CD14-positive monocyte (primary cell): ENCODE measurements around the gene GAPT. TPM values are rescaled to one million over a fixed set of nuclear protein-coding genes. Genes with fewer than 3 reads are reported as not detected.

Experiments
- DNase-seq, 3 donors: peaks; one replicate each; pipeline ENCODE4 v3.0.0-alpha.2; 2011 to 2022
- H2AFZ ChIP-seq: 2 replicates; pipeline ENCODE4 v1.6.0; 2012; ENCODE audit warnings: mild to moderate bottlenecking, low read depth, low read length, inconsistent platforms; ENCODE audit not compliant: insufficient read depth, poor library complexity, severe bottlenecking
- H3K27ac ChIP-seq, 2 donors: 1 replicate in 1 of 2; 2 replicates in 1 of 2; pipeline ENCODE4 v1.5.1; 2012 to 2013; ENCODE audit warnings: low read length in 2 of 2, control low read depth in 1 of 2, inconsistent platforms in 1 of 2, low read depth in 1 of 2, mild to moderate bottlenecking in 1 of 2
- H3K27me3 ChIP-seq, 2 donors: one replicate each; pipeline versions ENCODE4 v1.6.0 to v1.6.1; 2011 to 2013; ENCODE audit warnings: low read length in 2 of 2; ENCODE audit not compliant: control insufficient read depth in 2 of 2, insufficient read depth in 2 of 2
- H3K36me3 ChIP-seq, 2 donors: replicated peaks in 1 of 2; 1 replicate in 1 of 2; 2 replicates in 1 of 2; pipeline versions ENCODE4 v1.5.1 to v1.6.1; 2012 to 2013; ENCODE audit warnings: low read length in 2 of 2, control low read depth in 1 of 2, inconsistent platforms in 1 of 2, mild to moderate bottlenecking in 1 of 2; ENCODE audit not compliant: insufficient read depth in 2 of 2, control insufficient read depth in 1 of 2
- H3K4me1 ChIP-seq, 2 donors: 1 replicate in 1 of 2; 2 replicates in 1 of 2; pipeline versions ENCODE4 v1.5.1 to v1.6.1; 2012 to 2013; ENCODE audit warnings: low read length in 2 of 2, control low read depth in 1 of 2, inconsistent platforms in 1 of 2, mild to moderate bottlenecking in 1 of 2, moderate library complexity in 1 of 2; ENCODE audit not compliant: insufficient read depth in 2 of 2, control insufficient read depth in 1 of 2
- H3K4me2 ChIP-seq: replicated peaks from 2 replicates; pipeline ENCODE3; 2012; ENCODE audit warnings: low read length, moderate library complexity, mild to moderate bottlenecking; ENCODE audit not compliant: poor library complexity, severe bottlenecking; ENCODE audit errors: extremely low read depth
- H3K4me3 ChIP-seq, 3 experiments: fragments of 200-600 bp in 1 of 3; sonication (generic) in 1 of 3; replicated peaks in 1 of 3; 1 replicate in 2 of 3; 2 replicates in 1 of 3; pipeline ENCODE4 v1.5.1; 2011 to 2013; ENCODE audit warnings: low read length in 3 of 3, mild to moderate bottlenecking in 3 of 3, control low read depth in 2 of 3, low read depth in 2 of 3, inconsistent platforms in 1 of 3, moderate library complexity in 1 of 3
- H3K79me2 ChIP-seq: 2 replicates; pipeline ENCODE4 v1.6.0; 2012; ENCODE audit warnings: mild to moderate bottlenecking, control low read depth, inconsistent platforms, low read length, moderate library complexity; ENCODE audit not compliant: insufficient read depth
- H3K9ac ChIP-seq: 2 replicates; pipeline ENCODE4 v1.6.0; 2017; ENCODE audit warnings: low read length, mild to moderate bottlenecking; ENCODE audit not compliant: insufficient read depth, poor library complexity, severe bottlenecking
- H3K9me3 ChIP-seq, 2 donors: replicated peaks in 1 of 2; 1 replicate in 1 of 2; 2 replicates in 1 of 2; pipeline versions ENCODE4 v1.5.1 to v1.6.1; 2012 to 2013; ENCODE audit warnings: low read length in 2 of 2, control low read depth in 1 of 2; ENCODE audit not compliant: control insufficient read depth in 1 of 2, insufficient read depth in 1 of 2
- H4K20me1 ChIP-seq: 2 replicates; pipeline ENCODE4 v1.6.0; 2012; ENCODE audit warnings: mild to moderate bottlenecking, low read length, control low read depth, moderate library complexity; ENCODE audit not compliant: insufficient read depth
- H3K27ac Mint-ChIP-seq, 7 donors: one replicate each; pipeline ENCODE4 v1.8.0; 2020; ENCODE audit warnings: mild to moderate bottlenecking in 7 of 7, mixed read lengths in 7 of 7, moderate library complexity in 6 of 7, inconsistent platforms in 2 of 7
- H3K27me3 Mint-ChIP-seq, 3 donors: one replicate each; pipeline ENCODE4 v1.8.0; 2021 to 2022; ENCODE audit warnings: low read depth in 3 of 3, mild to moderate bottlenecking in 3 of 3, mixed read lengths in 3 of 3, moderate library complexity in 3 of 3, inconsistent platforms in 1 of 3
- H3K36me3 Mint-ChIP-seq, 2 donors: one replicate each; pipeline ENCODE4 v1.8.0; 2020; ENCODE audit warnings: mixed read lengths in 2 of 2, inconsistent platforms in 1 of 2, mild to moderate bottlenecking in 1 of 2
- H3K4me1 Mint-ChIP-seq: one replicate; pipeline ENCODE4 v1.8.0; 2020; ENCODE audit warnings: mild to moderate bottlenecking, mixed read lengths
- H3K4me3 Mint-ChIP-seq, 2 donors: one replicate each; pipeline ENCODE4 v1.8.0; 2020; ENCODE audit warnings: mild to moderate bottlenecking in 2 of 2, mixed read lengths in 2 of 2, moderate library complexity in 1 of 2
- H3K9me3 Mint-ChIP-seq, 7 donors: one replicate each; pipeline ENCODE4 v1.8.0; 2020 to 2022; ENCODE audit warnings: mixed read lengths in 7 of 7, mild to moderate bottlenecking in 6 of 7, moderate library complexity in 6 of 7, inconsistent platforms in 2 of 7
- CTCF ChIP-seq: fragments of 200-600 bp; IDR thresholded peaks from one replicate; pipeline ENCODE4 v1.8.0; 2022; ENCODE audit warnings: antibody characterized with exemption, mild to moderate bottlenecking
- WGBS: methylation state at CpG from one replicate; pipeline ENCODE4 v1.1.5; 2013; ENCODE audit warnings: missing lambda C conversion rate; ENCODE audit not compliant: insufficient coverage; 5-methylcytosine and 5-hydroxymethylcytosine counted together
- intact Hi-C, 2 donors: fragments of 100-400 bp; cut with micrococcal nuclease; formaldehyde crosslinking; loops; one replicate each; pipeline versions ENCODE4 v1.15.0 to v1.15.1; 2023
- polyA plus RNA-seq, 3 donors: library from polyadenylated mRNA; depleted of rRNA in 1 of 3; unstranded in 2 of 3; stranded (reverse) in 1 of 3; fragments of 300-500 nt in 2 of 3; fragments of >200 nt in 1 of 3; fragmentation: Illumina TruSeq in 2 of 3; gene quantifications; 1 replicate in 2 of 3; 2 replicates in 1 of 3; pipeline ENCODE4 v1.2.3, GENCODE V29; 2012 to 2021

Gene GAPT
- polyA plus RNA-seq, 3 donors = 46.7 to 173 (median 103) TPM

- H2AFZ ChIP-seq = no peak overlapping the region
- peaks cover 84% of the 10 kb centered on the region for H3K4me1 Mint-ChIP-seq
- 100% methylated on average over 1 of the region's 3 CpGs for WGBS
Observed at GRCh38 chr5:58503390-58504046, 12.3 kb downstream of the GAPT start.

GRCh38 chr5:58504766-58505165, 13.5 kb downstream of the GAPT start:
- Mint-ChIP-seq H3K36me3 (peaks cover 8 to 13% of the 10 kb centered on the region in 2 donors), H3K9me3 (peaks cover 0 to 3% (median 0%) of the 10 kb centered on the region in 7 donors), H3K27me3 (no peaks in the 10 kb centered on the region), H3K4me1 (peaks cover 72% of the 10 kb centered on the region), H3K27ac (peak overlapping the region; percentile 44 to 91 (median 81)), H3K4me3 (no peak overlapping the region)
- Histone ChIP-seq H3K9me3 (no peaks in the 10 kb centered on the region), H3K27ac (peak overlapping the region in 1 of 2 donors; percentile 65), H3K9ac (no peak overlapping the region), H3K4me2 (peak overlapping the region; percentile 55), H3K4me3 (peak overlapping the region in 1 of 3 experiments; percentile 46), H3K36me3 (no peaks in the 10 kb centered on the region), H3K4me1 (peaks cover 70 to 80% of the 10 kb centered on the region in 2 donors), H3K27me3 (no peaks in the 10 kb centered on the region), H4K20me1 (no peaks in the 10 kb centered on the region), H2AFZ (no peak overlapping the region), H3K79me2 (peaks cover 16% of the 10 kb centered on the region)
- WGBS = no CpG with 5 or more reads among the region's 3 CpGs
- TF ChIP-seq CTCF = no peak
- no peak for DNase-seq
- intact Hi-C loops = loop anchor here in 1 of 2 donors (5.0 kb wide), 1 partner anchor 38 kb away; no protein-coding TSS in a partner anchor

More at GRCh38 chr5:58503390-58504046, 12.3 kb downstream of the GAPT start:
- Histone ChIP-seq H3K79me2 (peaks cover 16% of the 10 kb centered on the region), H4K20me1 (no peaks in the 10 kb centered on the region), H3K9ac (no peak overlapping the region), H3K36me3 (no peaks in the 10 kb centered on the region), H3K4me1 (peaks cover 83 to 92% of the 10 kb centered on the region in 2 donors), H3K4me3 (no peak overlapping the region), H3K27me3 (no peaks in the 10 kb centered on the region), H3K9me3 (no peaks in the 10 kb centered on the region), H3K27ac (no peak overlapping the region), H3K4me2 (no peak overlapping the region)
- Mint-ChIP-seq H3K27ac (peak overlapping the region in 3 of 7 donors; percentile 15 to 57 (median 40)), H3K36me3 (peaks cover 3 to 4% of the 10 kb centered on the region in 2 donors), H3K4me3 (no peak overlapping the region), H3K27me3 (no peaks in the 10 kb centered on the region), H3K9me3 (peaks cover 0 to 1% (median 0%) of the 10 kb centered on the region in 7 donors)
- no peak for TF ChIP-seq CTCF
- intact Hi-C loops = no loop called here
- DNase-seq = no peak
